ENCODE measurements around the gene NOSIP. TPM values are rescaled to one million over a fixed set of nuclear protein-coding genes. Genes with fewer than 3 reads are reported as not detected.
"Not testable (repeated sequence)": the region's sequence is repeated elsewhere in the genome, so short reads cannot be mapped to it uniquely, and the experiment has no call there.

NOSIP gene
- total RNA-seq (ENCODE audit: unreplicated experiment): 94.4 TPM
- long read RNA-seq, transcript NOSIP-204 (9 exons, 1,005 nt): major isoform, 66 of 83 reads
- long read RNA-seq, partial matches to known transcripts: 5 of 83 reads
- long read RNA-seq, other reads (novel, unspliced or antisense): 8 of 83 reads

GRCh38 chr19:49580264-49581006, at the start of gene NOSIP:
Gene NOSIP (minus strand): TSS chr19:49580556. CDS start chr19:49560691, 19,865 bp downstream.
- Mint-ChIP-seq H3K27ac (ENCODE audit: unreplicated experiment) (peak within 1 kb of the TSS; percentile 94), H3K9me3 (ENCODE audit: unreplicated experiment) (peaks cover 3% of the 10 kb centered on the region), H3K27me3 (ENCODE audit: unreplicated experiment) (peaks cover 2% of the 10 kb centered on the region), H3K4me3 (ENCODE audit: unreplicated experiment) (peak within 1 kb of the TSS; percentile 97), H3K4me1 (ENCODE audit: low read depth, unreplicated experiment) (peaks cover 13% of the 10 kb centered on the region), H3K36me3 (ENCODE audit: unreplicated experiment) (no peaks in the 10 kb centered on the region)
- no peak for TF ChIP-seq CTCF (IDR thresholded peaks at IDR 0.05; ENCODE audit: partially characterized antibody, unreplicated experiment)
- DNase-seq: peak; percentile 96

GRCh38 chr19:49629659-49630058, 49.3 kb upstream of the NOSIP start:
- no peak for TF ChIP-seq CTCF (IDR thresholded peaks at IDR 0.05; ENCODE audit: partially characterized antibody, unreplicated experiment)
- Mint-ChIP-seq H3K27ac (ENCODE audit: unreplicated experiment) (no peak overlapping the region), H3K4me1 (ENCODE audit: low read depth, unreplicated experiment) (no peaks in the 10 kb centered on the region), H3K36me3 (ENCODE audit: unreplicated experiment) (no peaks in the 10 kb centered on the region), H3K27me3 (ENCODE audit: unreplicated experiment) (no peaks in the 10 kb centered on the region), H3K9me3 (ENCODE audit: unreplicated experiment) (peaks cover 2% of the 10 kb centered on the region), H3K4me3 (ENCODE audit: unreplicated experiment) (no peak overlapping the region)
- no peak for DNase-seq

GRCh38 chr19:49626226-49626625, 45.9 kb upstream of the NOSIP start:
- DNase-seq: no peak
- Mint-ChIP-seq H3K4me3 (ENCODE audit: unreplicated experiment) (no peak overlapping the region), H3K36me3 (ENCODE audit: unreplicated experiment) (no peaks in the 10 kb centered on the region), H3K9me3 (ENCODE audit: unreplicated experiment) (peaks cover 3% of the 10 kb centered on the region), H3K27ac (ENCODE audit: unreplicated experiment) (no peak overlapping the region), H3K4me1 (ENCODE audit: low read depth, unreplicated experiment) (no peaks in the 10 kb centered on the region), H3K27me3 (ENCODE audit: unreplicated experiment) (no peaks in the 10 kb centered on the region)
- TF ChIP-seq CTCF (IDR thresholded peaks at IDR 0.05; ENCODE audit: partially characterized antibody, unreplicated experiment): no peak

GRCh38 chr19:49624967-49625910, 44.9 kb upstream of the NOSIP start:
- DNase-seq: no peak
- TF ChIP-seq CTCF (IDR thresholded peaks at IDR 0.05; ENCODE audit: partially characterized antibody, unreplicated experiment): no peak
- H3K36me3 Mint-ChIP-seq (ENCODE audit: unreplicated experiment): no peaks in the 10 kb centered on the region
- H3K4me1 Mint-ChIP-seq (ENCODE audit: low read depth, unreplicated experiment): no peaks in the 10 kb centered on the region
- no peak overlapping the region for H3K4me3 Mint-ChIP-seq (ENCODE audit: unreplicated experiment)
- peaks cover 3% of the 10 kb centered on the region for H3K9me3 Mint-ChIP-seq (ENCODE audit: unreplicated experiment)
- no peaks in the 10 kb centered on the region for H3K27me3 Mint-ChIP-seq (ENCODE audit: unreplicated experiment)
- H3K27ac Mint-ChIP-seq (ENCODE audit: unreplicated experiment): no peak overlapping the region

- H3K27ac Mint-ChIP-seq (ENCODE audit: unreplicated experiment); H3K4me3 Mint-ChIP-seq (ENCODE audit: unreplicated experiment); H3K36me3 Mint-ChIP-seq (ENCODE audit: unreplicated experiment); H3K9me3 Mint-ChIP-seq (ENCODE audit: unreplicated experiment); DNase-seq; H3K27me3 Mint-ChIP-seq (ENCODE audit: unreplicated experiment): not testable (repeated sequence)
- peaks cover 12% of the 10 kb centered on the region for H3K4me1 Mint-ChIP-seq (ENCODE audit: low read depth, unreplicated experiment)
Measured at GRCh38 chr19:49617860-49618259, 37.5 kb upstream of the NOSIP start.
